Activated CD4-positive, alpha-beta T cell treated with anti-CD3 and anti-CD28 coated beads for 4 hours (primary cell): ENCODE data around the gene HOXB9.

Source experiments
- DNase-seq, 2 donors: peaks; one replicate each; pipeline ENCODE4 v3.0.0-alpha.2; 2020

HOXB9 gene

DNA sequence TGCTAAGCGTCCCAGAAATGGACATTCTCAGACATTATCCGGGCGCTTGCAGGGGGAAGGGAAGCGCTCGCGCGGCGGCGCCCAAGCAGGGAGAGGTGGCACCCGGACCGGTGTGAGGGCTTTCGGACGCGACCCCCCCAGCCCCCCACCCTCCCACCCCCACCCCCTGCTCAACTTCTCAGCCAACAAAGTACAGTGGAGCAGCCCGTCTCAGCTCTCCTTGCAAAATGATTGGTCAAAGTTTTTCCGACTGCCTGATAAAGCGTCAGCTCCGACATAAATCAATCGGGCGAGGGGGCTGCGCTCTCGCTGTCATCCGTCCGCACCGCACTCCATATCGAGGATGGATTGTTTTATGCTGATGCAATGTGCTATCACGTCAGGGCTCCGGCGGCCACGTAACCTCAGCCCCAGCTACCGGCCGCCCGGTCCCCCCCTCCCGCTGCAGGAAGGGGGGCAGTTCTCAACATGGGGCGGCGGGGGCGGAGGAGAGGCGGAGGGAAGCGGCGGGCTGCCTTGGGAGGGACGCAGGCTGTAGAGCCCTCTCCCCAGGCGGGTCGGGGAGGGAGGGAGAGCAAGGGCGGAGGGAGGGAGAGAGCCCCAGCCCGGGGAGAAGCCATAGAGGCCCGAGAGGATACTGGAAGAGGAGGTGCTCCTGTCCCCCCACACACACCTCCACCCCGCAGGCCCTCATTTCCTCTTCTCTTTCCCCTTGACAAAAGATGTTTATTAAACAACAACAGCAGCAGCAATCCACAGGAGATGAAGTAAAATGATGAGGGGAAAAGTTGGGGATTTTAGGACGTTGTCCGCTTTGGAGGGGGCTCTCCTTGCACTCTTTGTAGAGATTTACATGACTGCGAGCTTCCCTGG, at the start of gene HOXB9:
HOXB9 (minus strand) TSS at position 114 of the 873 bp plus-strand sequence; CDS start at position 25, 89 bp downstream.
- peak; percentile 66 to 74 for DNase-seq

DNA sequence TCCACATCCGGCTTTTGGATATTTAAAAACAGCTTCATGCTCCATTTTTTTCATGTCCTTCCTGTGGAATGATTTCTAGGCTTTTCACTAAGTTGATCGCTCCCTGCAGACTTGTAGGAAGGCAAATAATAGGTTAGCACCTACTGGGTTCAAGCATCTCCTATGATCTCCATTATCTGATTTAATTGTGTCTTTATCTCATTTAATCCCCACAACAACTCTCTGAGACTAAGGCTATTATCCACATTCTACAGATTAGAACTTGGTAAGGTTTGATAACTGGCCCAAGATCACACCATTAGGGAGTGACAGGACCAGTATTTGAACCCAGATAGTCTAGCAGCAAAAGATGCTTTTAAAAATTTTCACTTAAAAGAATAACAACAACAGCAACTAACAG, 46.2 kb upstream of the HOXB9 start:
- no peak for DNase-seq

DNA sequence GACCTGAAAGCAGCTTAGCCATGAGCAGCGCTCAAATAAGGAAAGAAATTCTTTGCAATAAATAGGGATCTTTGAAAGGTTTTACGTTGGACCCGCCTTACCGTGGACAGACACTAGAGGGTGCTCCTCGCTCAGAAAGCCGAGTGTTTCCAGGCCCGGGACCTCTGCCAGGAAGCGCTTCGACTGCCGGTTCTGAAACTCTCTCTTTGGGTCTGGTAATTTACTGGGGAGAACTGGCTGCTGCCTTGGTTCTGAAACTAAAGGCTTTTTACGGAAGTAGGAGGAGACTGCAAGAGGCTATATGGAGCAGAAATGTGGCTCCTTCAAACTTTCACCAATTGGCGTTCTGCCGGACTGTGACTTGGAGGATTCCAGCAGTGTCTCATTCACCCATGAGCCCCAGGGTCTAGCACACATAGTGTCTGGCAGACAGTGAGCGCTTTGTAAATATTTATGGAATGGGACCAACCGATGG, 45.6 kb upstream of the HOXB9 start:
- DNase-seq, result peak; percentile 60 to 74

- no peak for DNase-seq
Measured at GRCh38 chr17:48663134-48663924, 37.2 kb upstream of the HOXB9 start.

GRCh38 chr17:48655913-48656312, 29.8 kb upstream of the HOXB9 start:
- no peak for DNase-seq

DNA sequence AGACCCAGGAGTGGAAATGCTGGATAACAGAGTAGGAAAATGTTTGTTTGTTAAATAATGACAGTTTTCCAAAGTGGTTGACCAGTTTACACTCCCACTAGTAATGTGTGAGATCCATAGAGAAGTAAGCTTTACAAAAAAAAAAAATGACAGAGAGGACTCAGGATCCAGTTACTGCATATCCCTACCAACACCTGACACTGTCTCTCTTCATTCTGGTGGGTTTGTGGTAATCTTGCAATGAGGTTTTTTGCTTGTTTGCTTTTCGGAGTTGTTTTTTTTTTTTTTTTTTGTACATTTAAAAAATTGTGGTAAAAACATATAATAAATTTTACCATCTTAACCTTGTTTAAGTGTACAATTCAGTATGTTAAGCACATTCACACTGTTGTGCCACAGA, 23.6 kb upstream of the HOXB9 start:
- no peak for DNase-seq

- DNase-seq, result no peak
Measured at GRCh38 chr17:48647963-48648245, 21.7 kb upstream of the HOXB9 start.

DNA sequence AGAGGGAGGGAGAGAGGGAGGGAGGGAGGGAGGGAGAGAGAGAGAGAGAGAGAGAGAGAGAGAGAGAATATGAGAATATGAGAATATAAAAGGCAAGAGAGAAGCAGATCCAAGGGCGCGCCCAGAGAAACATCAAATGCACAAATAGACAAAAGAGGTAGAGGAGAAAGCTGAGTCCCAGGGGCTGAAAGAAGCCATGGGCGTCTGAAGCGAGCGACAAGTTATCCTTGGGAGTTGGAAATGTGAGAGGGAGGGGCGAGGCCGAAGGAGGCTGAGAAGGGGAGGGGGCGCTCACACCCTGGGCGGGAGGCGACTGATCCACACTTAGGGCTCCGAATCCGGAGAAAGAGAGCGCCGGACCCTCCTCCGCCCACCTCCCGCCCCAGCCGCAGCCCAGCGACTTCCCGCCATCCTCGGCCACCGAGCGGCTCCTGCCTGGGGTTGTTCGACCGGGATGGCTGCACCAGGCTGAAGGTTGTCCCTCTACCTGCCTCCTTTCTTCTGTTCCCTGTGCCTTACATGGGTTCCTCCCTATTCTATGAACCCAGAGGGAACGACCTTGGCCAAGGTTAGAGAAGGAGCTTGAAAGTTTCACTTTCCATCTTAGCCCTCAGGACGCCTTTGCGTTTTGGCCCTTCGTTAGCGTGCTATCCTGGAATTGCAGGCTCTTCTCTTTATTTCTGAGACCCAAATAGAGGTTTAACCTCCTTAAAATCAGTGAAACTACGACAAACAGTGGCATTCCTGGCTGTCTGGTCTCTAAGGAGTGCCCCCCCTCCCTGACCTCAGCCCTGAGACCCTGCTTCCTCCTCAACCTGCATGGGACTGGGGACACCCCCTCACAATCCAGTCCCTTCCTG, 21.2 kb upstream of the HOXB9 start:
- no peak for DNase-seq

GRCh38 chr17:48646183-48647102, 20.3 kb upstream of the HOXB9 start:
- peak; percentile 18 to 51 for DNase-seq

DNA sequence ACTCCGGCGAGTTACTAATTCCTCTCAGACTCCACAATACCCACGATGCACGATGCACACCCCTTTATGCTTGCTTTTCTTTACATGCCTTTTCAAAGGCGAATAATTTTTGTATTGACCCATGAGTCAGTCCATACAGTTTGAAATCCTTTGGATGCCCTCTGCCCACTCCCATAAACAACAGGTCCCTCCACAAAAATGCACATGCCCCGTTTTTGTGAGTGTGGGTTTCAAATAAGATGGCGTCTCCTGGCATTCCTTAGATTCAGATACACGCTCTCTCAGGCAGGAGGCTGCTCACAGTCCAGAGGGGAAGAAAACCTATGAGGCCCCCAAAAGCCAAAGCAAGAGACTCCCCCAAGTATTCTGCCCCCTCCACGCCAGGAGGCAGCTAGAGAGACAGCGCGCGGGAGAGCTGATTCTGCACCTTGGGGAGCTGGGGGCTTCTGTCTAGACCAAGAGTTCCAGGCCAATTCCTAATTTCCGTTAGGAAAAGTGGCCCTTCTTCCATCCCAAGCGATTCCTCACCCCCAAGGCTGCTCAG, 19.6 kb upstream of the HOXB9 start:
- DNase-seq, result no peak

- no peak for DNase-seq
Measured at GRCh38 chr17:48644910-48645557, 18.9 kb upstream of the HOXB9 start.

- DNase-seq, result no peak
Measured at GRCh38 chr17:48644159-48644558, 18.0 kb upstream of the HOXB9 start.

DNA sequence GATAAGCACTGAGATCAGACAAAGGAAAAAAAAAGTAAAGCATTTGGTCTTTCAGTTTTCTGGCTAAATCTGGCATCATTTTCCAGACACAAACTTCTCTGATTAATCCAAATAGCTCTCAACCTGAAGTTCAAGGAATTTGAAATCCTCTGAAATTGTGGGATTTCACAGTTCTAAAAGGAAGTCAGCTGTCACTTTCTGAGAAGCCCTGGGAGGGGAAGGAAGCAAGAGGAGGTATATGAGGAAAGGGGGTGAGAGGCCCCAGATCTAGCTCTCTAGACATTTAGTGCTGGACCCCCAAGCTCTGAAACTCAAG, 17.5 kb upstream of the HOXB9 start:
- DNase-seq, result no peak

- no peak for DNase-seq
Measured at GRCh38 chr17:48642843-48643696, 16.9 kb upstream of the HOXB9 start.

DNA sequence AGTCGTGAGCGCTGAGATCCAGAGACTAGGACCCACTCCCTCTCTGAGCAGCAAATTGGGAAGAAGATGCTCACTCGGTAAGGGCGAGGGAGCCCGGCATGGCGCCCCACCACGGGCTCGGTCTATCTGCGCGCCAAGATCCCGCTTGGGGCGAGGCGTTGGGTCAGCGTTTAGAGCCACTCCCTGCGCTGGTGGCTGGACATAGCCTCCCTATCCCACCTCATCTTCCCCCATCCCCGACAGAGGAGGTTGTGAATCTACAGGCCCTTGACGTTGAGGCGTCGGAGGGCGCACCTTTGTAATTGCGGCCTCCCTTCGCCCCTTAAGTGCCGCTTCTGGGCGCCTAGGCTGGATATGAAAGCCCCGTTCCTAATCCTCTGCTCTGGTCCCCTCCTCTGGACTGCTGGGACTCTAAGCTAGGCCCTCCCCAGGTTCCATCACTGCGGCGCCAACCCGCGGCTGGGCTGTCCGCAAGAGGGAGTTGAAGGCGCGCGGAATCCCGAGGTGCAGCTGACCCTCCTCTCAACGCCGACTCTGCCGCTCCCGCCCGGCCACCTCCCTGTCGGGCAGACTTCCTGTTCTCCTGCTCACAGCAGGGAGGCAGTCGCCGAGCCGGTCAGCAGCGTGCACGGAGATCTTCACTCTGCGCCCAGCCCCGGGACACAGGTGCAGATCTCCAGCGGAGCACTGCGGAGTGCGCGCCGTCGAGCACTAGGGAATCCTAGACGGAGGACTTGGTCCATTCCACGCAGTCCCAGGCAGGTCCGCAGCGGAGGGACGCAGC, 16.1 kb upstream of the HOXB9 start:
- no peak for DNase-seq

- no peak for DNase-seq
Measured at GRCh38 chr17:48641541-48642058, 15.4 kb upstream of the HOXB9 start.

DNA sequence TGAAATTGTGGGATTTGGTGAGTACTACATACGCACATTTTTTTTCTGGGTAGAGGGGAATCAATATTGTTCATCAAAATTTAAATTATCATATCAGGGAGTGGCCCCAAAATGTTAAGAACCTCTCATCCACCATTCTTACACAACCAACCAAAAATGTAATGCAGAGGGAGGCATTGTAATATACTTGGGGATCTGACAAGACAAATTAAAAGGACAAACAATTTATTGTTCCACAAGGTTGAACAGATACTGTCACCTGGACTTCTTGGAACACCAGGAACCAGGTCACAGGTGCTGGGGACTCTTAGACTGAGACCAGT, 14.7 kb upstream of the HOXB9 start:
- no peak for DNase-seq

DNA sequence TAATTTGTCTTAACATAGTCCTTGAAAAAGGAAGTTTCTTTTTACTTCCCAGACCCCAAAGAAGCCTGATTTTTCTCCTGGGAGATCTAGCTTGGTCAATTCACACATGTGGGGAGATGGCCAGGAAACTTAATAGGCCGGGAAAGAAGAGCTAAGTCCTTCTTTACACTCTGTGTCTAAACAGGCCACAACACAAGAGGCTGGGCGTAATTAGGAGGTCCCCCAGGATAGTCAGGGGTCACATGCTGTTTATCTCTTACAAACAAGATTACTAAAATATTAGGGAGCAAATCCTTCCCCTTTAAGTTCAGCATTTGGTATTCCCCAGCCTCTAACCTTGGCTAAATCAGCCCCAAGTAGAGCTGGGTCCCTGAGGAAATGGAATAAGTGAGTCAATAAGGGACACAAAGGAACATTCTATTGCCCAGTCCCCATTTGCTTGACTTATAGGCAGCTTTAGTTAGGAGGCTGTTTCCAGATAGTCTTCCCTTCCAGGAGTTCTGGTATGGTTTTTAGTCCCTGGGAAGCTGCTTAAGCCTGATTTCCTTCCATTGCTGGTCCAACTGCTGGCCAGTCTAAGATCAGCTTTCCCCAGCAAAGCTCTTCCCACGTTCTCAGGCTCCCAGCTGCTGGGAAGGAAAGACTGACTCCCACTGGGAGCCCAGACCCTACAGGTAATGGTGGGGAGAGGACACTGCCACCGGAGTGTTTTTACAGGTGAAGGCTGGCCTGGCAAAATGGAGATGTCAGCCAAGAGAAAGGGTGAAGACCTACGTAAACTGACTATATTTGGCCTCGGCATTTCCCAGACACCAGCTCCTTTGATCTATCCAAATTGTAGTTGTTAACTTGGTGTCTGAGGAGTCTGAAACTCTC, 14.1 kb upstream of the HOXB9 start:
- no peak for DNase-seq
